Choroid plexus epithelial cell (primary cell): ENCODE results near the gene NCOA3.

Source experiments
- DNase-seq: peaks from one replicate; pipeline ENCODE4 v3.0.0-alpha.2; 2010; ENCODE audit warnings: low read depth
- H3K4me3 ChIP-seq: 2 replicates; pipeline ENCODE4 v1.5.1; 2011; ENCODE audit warnings: low read depth, mild to moderate bottlenecking, control low read depth, low read length, moderate library complexity
- CTCF ChIP-seq: conservative IDR thresholded peaks from 2 replicates; pipeline ENCODE4 v1.5.1; 2011; ENCODE audit warnings: low read depth, mild to moderate bottlenecking, control low read depth, inconsistent platforms, low read length, moderate library complexity

The NCOA3 gene

DNA sequence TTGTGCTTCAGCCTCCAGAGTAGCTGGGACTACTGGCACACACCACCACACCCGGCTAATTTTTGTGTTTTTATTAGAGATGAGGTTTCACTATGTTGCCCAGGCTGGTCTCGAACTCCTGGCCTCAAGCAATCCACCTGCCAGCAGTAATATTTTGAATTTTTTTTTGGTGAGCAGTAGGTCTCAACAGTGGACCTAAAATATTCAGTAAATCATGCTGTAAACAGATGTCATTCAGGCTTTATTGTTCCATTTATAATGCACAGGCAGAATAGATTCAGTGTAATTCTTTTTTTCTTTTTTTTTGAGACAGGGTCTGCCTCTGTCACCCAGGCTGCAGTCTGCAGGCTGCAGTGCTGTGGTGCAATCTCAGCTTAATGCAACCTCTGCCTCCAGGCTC lies 69.7 kb downstream of the NCOA3 start:
- no peak overlapping the region for H3K4me3 ChIP-seq

GRCh38 chr20:47572105-47572729 lies 70.5 kb downstream of the NCOA3 start:
- no peak overlapping the region for H3K4me3 ChIP-seq
- DNase-seq: no peak

More for the DNA sequence above, 69.7 kb downstream of the NCOA3 start:
- no peak for TF ChIP-seq CTCF
- no peak for DNase-seq

DNA sequence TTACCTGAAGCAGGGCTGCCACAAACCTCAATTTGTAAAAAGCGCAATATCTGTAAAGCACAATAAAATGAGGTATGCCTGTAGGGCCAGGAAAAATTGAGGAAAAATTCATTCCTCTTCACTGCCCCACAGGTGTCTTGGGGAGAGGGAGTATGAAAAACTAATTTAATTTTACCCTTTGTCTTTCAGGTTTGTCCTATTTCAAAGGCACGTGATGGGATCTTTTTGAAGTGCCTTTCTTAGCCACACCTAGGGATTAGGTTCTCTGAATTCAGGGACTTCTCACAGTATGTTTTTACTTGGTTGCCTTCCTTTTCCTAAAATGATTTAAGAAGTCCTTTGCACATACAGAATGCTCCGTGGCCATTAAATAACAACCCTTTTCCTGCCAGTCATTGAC lies 71.9 kb downstream of the NCOA3 start:
- H3K4me3 ChIP-seq: no peak overlapping the region
- DNase-seq: no peak
- no peak for TF ChIP-seq CTCF

More at GRCh38 chr20:47572105-47572729, 70.5 kb downstream of the NCOA3 start:
- no peak for TF ChIP-seq CTCF

DNA sequence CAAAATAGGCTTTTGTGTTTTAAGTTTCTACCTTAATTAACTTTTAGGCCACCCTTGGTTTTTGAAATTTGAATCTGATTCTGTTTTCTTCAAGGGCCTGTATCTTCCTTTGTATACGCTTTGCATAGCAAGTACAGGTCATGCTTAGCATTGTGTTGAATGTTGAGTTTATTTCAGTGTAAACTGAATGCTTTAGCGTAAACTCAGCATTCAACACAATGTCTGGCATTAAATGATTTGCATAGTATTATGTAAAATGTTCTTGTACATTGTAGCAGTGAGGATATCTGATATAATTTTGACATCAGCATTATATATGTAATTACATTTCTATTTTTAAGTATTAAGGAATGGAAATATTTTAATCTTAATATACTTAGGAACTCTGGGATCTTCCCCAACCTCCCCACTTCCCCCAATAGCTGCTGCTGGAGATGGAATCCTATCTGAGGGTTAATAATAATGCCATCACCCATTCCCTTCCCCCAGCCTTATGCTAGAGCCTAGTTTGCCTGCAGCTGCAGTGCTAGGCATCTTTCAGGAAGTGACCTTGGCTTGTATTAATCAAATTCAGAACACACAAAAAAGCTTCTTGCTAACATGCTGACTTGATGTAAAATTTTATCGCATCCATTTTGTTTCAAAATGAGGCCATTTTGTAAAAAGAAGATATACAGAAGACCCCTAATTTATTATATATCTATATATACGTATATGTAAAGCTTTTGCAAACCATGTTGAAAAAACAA lies 73.1 kb downstream of the NCOA3 start:
- peak; percentile 59 for DNase-seq
- H3K4me3 ChIP-seq: no peak overlapping the region
- TF ChIP-seq CTCF: no peak

GRCh38 chr20:47576516-47577033 lies 74.9 kb downstream of the NCOA3 start:
- DNase-seq: peak; percentile 91
- H3K4me3 ChIP-seq: no peak overlapping the region
- peak; percentile 10 for TF ChIP-seq CTCF

- no peak overlapping the region for H3K4me3 ChIP-seq
- no peak for DNase-seq
Measured at GRCh38 chr20:47577314-47577713, 75.6 kb downstream of the NCOA3 start.

More at GRCh38 chr20:47577314-47577713, 75.6 kb downstream of the NCOA3 start:
- no peak for TF ChIP-seq CTCF
